ENCODE data around the gene NME1.
"Not testable (repeated sequence)": the region's sequence is repeated elsewhere in the genome, so short reads cannot be mapped to it uniquely, and the experiment has no call there.

NME1 gene

GRCh38 chr17:51153210-51154072 lies at the start of gene NME1:
NME1 (plus strand) TSS chr17:51153559; CDS start chr17:51155655, 2,096 bp downstream.
- peak; percentile 96 for DNase-seq (ENCODE audit: low read depth)

GRCh38 chr17:51107778-51108177 lies 45.6 kb upstream of the NME1 start:
- DNase-seq (ENCODE audit: low read depth) = no peak

- not testable (repeated sequence) for DNase-seq (ENCODE audit: low read depth)
These were observed 40.8 kb upstream of the NME1 start for GRCh38 chr17:51112303-51113222.

GRCh38 chr17:51115179-51115578 lies 38.2 kb upstream of the NME1 start:
- no peak for DNase-seq (ENCODE audit: low read depth)

- no peak for DNase-seq (ENCODE audit: low read depth)
These were observed 34.8 kb upstream of the NME1 start for GRCh38 chr17:51118330-51119195.

GRCh38 chr17:51119415-51120356 lies 33.7 kb upstream of the NME1 start:
- DNase-seq (ENCODE audit: low read depth) = no peak

GRCh38 chr17:51120357-51120738 lies 33.0 kb upstream of the NME1 start:
- no peak for DNase-seq (ENCODE audit: low read depth)

- peak; percentile 85 for DNase-seq (ENCODE audit: low read depth)
These were observed 32.4 kb upstream of the NME1 start, which contains the start of gene SPAG9 for GRCh38 chr17:51120739-51121619. SPAG9 (minus strand) TSS chr17:51120868; CDS start chr17:51120656, 212 bp downstream.

- DNase-seq (ENCODE audit: low read depth) = peak; percentile 85
These were observed 31.5 kb upstream of the NME1 start for GRCh38 chr17:51121620-51122472.

GRCh38 chr17:51122473-51123115 lies 30.8 kb upstream of the NME1 start:
- not testable (repeated sequence) for DNase-seq (ENCODE audit: low read depth)

GRCh38 chr17:51124640-51125503 lies 28.5 kb upstream of the NME1 start:
- no peak for DNase-seq (ENCODE audit: low read depth)

- DNase-seq (ENCODE audit: low read depth) = no peak
These were observed 25.3 kb upstream of the NME1 start for GRCh38 chr17:51128076-51128475.

GRCh38 chr17:51132964-51133319 lies 20.4 kb upstream of the NME1 start:
- DNase-seq (ENCODE audit: low read depth) = no peak

GRCh38 chr17:51133365-51133764 lies 20.0 kb upstream of the NME1 start:
- DNase-seq (ENCODE audit: low read depth) = no peak

- DNase-seq (ENCODE audit: low read depth) = no peak
These were observed 17.4 kb upstream of the NME1 start for GRCh38 chr17:51135956-51136355.

- DNase-seq (ENCODE audit: low read depth) = no peak
These were observed 10.8 kb upstream of the NME1 start for GRCh38 chr17:51142597-51142996.

All from CMK (cell line).